Natural killer cell (primary cell): Measurements from ENCODE around the gene MAN1A2. TPM values are rescaled to one million over a fixed set of nuclear protein-coding genes. Genes with fewer than 3 reads are reported as not detected.

Experiments used
- ATAC-seq, 3 donors: fragments of 150-1000 bp in 2 of 3; fragments of 200-7000 bp in 1 of 3; cut with Tn5 transposase; 1 replicate in 1 of 3; 2 replicates in 2 of 3; pipeline ENCODE4 v1.10.0; 2021; ENCODE audit warnings: mild to moderate bottlenecking in 2 of 3, moderate library complexity in 2 of 3
- DNase-seq, 2 donors: peaks; one replicate each; pipeline versions ENCODE4 v3.0.0 to v3.0.0-alpha.2; 2013 to 2021; ENCODE audit warnings: mixed read lengths in 1 of 2
- H3K27ac ChIP-seq: one replicate; pipeline ENCODE4 v1.5.1; 2013; ENCODE audit warnings: mild to moderate bottlenecking, low read length
- H3K27me3 ChIP-seq: one replicate; pipeline ENCODE4 v1.6.1; 2013; ENCODE audit warnings: low read length; ENCODE audit not compliant: control insufficient read depth, insufficient read depth
- H3K36me3 ChIP-seq: one replicate; pipeline ENCODE4 v1.6.1; 2013; ENCODE audit warnings: low read length; ENCODE audit not compliant: control insufficient read depth, insufficient read depth
- H3K4me1 ChIP-seq: one replicate; pipeline ENCODE4 v1.6.1; 2013; ENCODE audit warnings: low read length; ENCODE audit not compliant: control insufficient read depth, insufficient read depth
- H3K4me3 ChIP-seq: one replicate; pipeline ENCODE4 v1.5.1; 2013; ENCODE audit warnings: low read length
- H3K9me3 ChIP-seq: one replicate; pipeline ENCODE4 v1.6.1; 2013; ENCODE audit warnings: low read length; ENCODE audit not compliant: control insufficient read depth, insufficient read depth
- H3K27ac Mint-ChIP-seq, 2 donors: one replicate each; pipeline ENCODE4 v1.8.0; 2022; ENCODE audit warnings: mild to moderate bottlenecking in 2 of 2, mixed read lengths in 2 of 2, moderate library complexity in 1 of 2
- H3K27me3 Mint-ChIP-seq, 2 donors: one replicate each; pipeline ENCODE4 v1.8.0; 2022; ENCODE audit warnings: low read depth in 2 of 2, mixed read lengths in 2 of 2
- H3K36me3 Mint-ChIP-seq: one replicate; pipeline ENCODE4 v1.8.0; 2022; ENCODE audit warnings: mixed read lengths
- H3K4me1 Mint-ChIP-seq, 2 donors: one replicate each; pipeline ENCODE4 v1.8.0; 2022; ENCODE audit warnings: mixed read lengths in 2 of 2
- H3K4me3 Mint-ChIP-seq: one replicate; pipeline ENCODE4 v1.8.0; 2022; ENCODE audit warnings: mild to moderate bottlenecking, moderate library complexity, mixed read lengths
- H3K9me3 Mint-ChIP-seq, 2 donors: one replicate each; pipeline ENCODE4 v1.8.0; 2022; ENCODE audit warnings: mixed read lengths in 2 of 2
- CTCF ChIP-seq: fragments of 200-600 bp; IDR thresholded peaks from one replicate; pipeline ENCODE4 v1.8.0; 2022; ENCODE audit warnings: antibody characterized with exemption
- WGBS: methylation state at CpG from one replicate; pipeline ENCODE4 v1.1.7; 2013; ENCODE audit warnings: missing lambda C conversion rate; ENCODE audit not compliant: insufficient coverage; 5-methylcytosine and 5-hydroxymethylcytosine counted together
- intact Hi-C: fragments of 100-400 bp; cut with micrococcal nuclease; formaldehyde crosslinking; loops from one replicate; pipeline ENCODE4 v1.14.2; 2022
- total RNA-seq, 4 donors: library from RNA; stranded (reverse); fragments of 120-200 nt in 1 of 4; gene quantifications; one replicate each; pipeline versions ENCODE4 v1.2.3 to v1.2.4, GENCODE V29; 2013 to 2022

Gene MAN1A2
- total RNA-seq, 3 donors from 2014 or later (not counting 1 experiment from before 2014, with no cell fraction given), result 75.5 to 90.0 (median 87.1) TPM

- Mint-ChIP-seq H3K36me3 (peaks cover 6% of the 10 kb centered on the region), H3K27ac (no peak overlapping the region), H3K9me3 (no peaks in the 10 kb centered on the region), H3K4me3 (no peak overlapping the region), H3K4me1 (no peaks in the 10 kb centered on the region), H3K27me3 (no peaks in the 10 kb centered on the region)
- Histone ChIP-seq H3K9me3 (no peaks in the 10 kb centered on the region), H3K36me3 (peaks cover 2% of the 10 kb centered on the region), H3K4me1 (no peaks in the 10 kb centered on the region), H3K4me3 (no peak overlapping the region), H3K27ac (no peak overlapping the region), H3K27me3 (no peaks in the 10 kb centered on the region)
- intact Hi-C loops, result no loop called here
- no peak for TF ChIP-seq CTCF
- 100% methylated on average over 1 of the region's 1 CpG for WGBS
- no peak for DNase-seq
- ATAC-seq, result no peak
These were observed 155.9 kb downstream of the MAN1A2 start for GRCh38 chr1:117523111-117523510.

GRCh38 chr1:117527074-117527473 is 159.8 kb downstream of the MAN1A2 start:
- DNase-seq (no peak), ATAC-seq (no peak)
- 100% methylated on average over 1 of the region's 4 CpGs for WGBS
- Mint-ChIP-seq H3K4me1 (no peaks in the 10 kb centered on the region), H3K27ac (no peak overlapping the region), H3K9me3 (no peaks in the 10 kb centered on the region), H3K4me3 (no peak overlapping the region), H3K27me3 (no peaks in the 10 kb centered on the region), H3K36me3 (peaks cover 6% of the 10 kb centered on the region)
- Histone ChIP-seq H3K36me3 (peaks cover 2% of the 10 kb centered on the region), H3K4me1 (no peaks in the 10 kb centered on the region), H3K4me3 (no peak overlapping the region), H3K9me3 (no peaks in the 10 kb centered on the region), H3K27ac (no peak overlapping the region), H3K27me3 (no peaks in the 10 kb centered on the region)
- intact Hi-C loops, result no loop called here
- no peak for TF ChIP-seq CTCF

DNA sequence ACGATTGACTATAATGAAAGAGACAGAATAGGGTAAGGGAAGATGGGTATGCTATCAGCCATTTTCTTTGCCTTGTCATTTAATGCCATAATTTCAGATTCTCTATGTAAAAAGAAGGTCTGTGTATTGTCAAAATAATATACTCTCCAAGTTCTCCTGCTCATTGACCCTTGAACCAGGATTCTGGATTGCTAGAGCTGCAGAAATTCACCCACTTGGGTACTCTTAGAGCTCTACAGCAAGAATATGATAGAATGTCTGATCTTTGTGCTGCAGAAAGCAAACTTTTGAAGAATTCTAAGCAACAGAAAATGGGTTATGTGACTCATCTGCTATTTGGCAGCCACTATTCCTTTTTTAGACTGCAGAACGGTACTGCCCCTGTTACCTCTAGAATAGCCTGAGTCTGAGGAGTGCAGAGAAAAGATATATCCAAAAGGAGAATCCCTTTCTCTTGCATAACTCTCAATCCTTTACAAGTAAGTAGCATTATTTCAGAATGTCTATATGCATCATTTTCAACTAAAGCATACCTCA is 160.4 kb downstream of the MAN1A2 start:
- Mint-ChIP-seq H3K27me3 (no peaks in the 10 kb centered on the region), H3K9me3 (no peaks in the 10 kb centered on the region), H3K4me3 (no peak overlapping the region), H3K36me3 (peaks cover 4% of the 10 kb centered on the region), H3K4me1 (no peaks in the 10 kb centered on the region), H3K27ac (no peak overlapping the region)
- Histone ChIP-seq H3K4me1 (no peaks in the 10 kb centered on the region), H3K27ac (no peak overlapping the region), H3K4me3 (no peak overlapping the region), H3K36me3 (peaks cover 2% of the 10 kb centered on the region), H3K27me3 (no peaks in the 10 kb centered on the region), H3K9me3 (no peaks in the 10 kb centered on the region)
- DNase-seq (no peak), ATAC-seq (no peak)
- 100% methylated on average over 2 of the region's 2 CpGs for WGBS
- TF ChIP-seq CTCF, result no peak
- intact Hi-C loops, result no loop called here

- Mint-ChIP-seq H3K4me1 (peaks cover 0 to under 1% of the 10 kb centered on the region in 2 donors), H3K9me3 (no peaks in the 10 kb centered on the region), H3K27ac (no peak overlapping the region), H3K4me3 (no peak overlapping the region), H3K36me3 (no peaks in the 10 kb centered on the region), H3K27me3 (peaks cover 0 to 3% of the 10 kb centered on the region in 2 donors)
- H3K4me3 ChIP-seq, result no peak overlapping the region
- intact Hi-C loops, result no loop called here
- H3K4me1 ChIP-seq, result no peaks in the 10 kb centered on the region
- no peak overlapping the region for H3K27ac ChIP-seq
- 100% methylated on average over 2 of the region's 3 CpGs for WGBS
- no peak for DNase-seq
- ATAC-seq, result no peak
- H3K27me3 ChIP-seq, result no peaks in the 10 kb centered on the region
- H3K9me3 ChIP-seq, result no peaks in the 10 kb centered on the region
- H3K36me3 ChIP-seq, result peaks cover 2% of the 10 kb centered on the region
- TF ChIP-seq CTCF, result no peak
These were observed 162.4 kb downstream of the MAN1A2 start for GRCh38 chr1:117529683-117530082.
